OCI-LY3 (cell line): ENCODE results near the gene CDPF1.

Source experiments
- EZH2phosphoT487 ChIP-seq: fragments of 200-600 bp; shearing (Covaris generic); IDR thresholded peaks from 2 replicates; pipeline ENCODE4 v1.6.1; 2018; ENCODE audit warnings: antibody characterized with exemption, mixed run types, low read depth
- TF ChIP-seq, protein P1 (sequence below): fragments of 200-600, 300-600 bp; sonication (generic); IDR thresholded peaks from 2 replicates; pipeline ENCODE4 v1.5.1; 2014; ENCODE audit warnings: antibody characterized with exemption, low read length, low read depth

DNA sequence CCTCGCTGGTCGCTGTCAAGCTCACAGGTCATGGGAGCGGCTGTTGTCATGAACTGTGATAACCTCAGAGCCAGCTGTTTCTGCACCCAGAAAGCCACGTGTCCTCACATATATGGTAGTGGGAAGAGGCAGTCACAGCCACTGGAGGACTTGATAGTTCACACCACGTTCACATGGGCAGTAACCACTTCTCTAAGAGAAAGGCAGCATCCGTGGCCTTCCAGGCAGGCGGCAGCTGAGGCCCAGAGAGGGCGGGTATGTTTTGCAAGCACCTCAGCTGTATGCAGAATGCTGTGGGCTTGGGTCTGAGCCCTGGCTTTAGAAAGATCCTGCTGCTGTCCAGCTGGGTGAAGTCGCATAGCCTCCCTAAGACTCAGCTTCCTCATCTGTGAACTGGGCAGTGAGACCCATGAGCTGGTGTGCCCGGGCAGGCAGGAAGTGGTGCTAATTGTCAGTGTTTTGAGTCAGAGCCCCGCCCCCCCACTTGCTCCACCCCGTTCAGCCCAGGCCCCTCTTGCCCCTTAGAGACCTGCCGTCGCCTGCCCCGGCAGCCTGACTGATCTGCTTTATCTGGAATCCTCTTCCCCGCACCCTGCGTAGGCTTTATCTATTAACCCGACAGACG is 31.0 kb upstream of the CDPF1 start:
- TF ChIP-seq, protein P1, sequence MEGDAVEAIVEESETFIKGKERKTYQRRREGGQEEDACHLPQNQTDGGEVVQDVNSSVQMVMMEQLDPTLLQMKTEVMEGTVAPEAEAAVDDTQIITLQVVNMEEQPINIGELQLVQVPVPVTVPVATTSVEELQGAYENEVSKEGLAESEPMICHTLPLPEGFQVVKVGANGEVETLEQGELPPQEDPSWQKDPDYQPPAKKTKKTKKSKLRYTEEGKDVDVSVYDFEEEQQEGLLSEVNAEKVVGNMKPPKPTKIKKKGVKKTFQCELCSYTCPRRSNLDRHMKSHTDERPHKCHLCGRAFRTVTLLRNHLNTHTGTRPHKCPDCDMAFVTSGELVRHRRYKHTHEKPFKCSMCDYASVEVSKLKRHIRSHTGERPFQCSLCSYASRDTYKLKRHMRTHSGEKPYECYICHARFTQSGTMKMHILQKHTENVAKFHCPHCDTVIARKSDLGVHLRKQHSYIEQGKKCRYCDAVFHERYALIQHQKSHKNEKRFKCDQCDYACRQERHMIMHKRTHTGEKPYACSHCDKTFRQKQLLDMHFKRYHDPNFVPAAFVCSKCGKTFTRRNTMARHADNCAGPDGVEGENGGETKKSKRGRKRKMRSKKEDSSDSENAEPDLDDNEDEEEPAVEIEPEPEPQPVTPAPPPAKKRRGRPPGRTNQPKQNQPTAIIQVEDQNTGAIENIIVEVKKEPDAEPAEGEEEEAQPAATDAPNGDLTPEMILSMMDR = no peak
- no peak for TF ChIP-seq EZH2phosphoT487
